GM12878 (cell line): ENCODE measurements around the gene C22orf42.
"Not testable (repeated sequence)": the region's sequence is repeated elsewhere in the genome, so short reads cannot be mapped to it uniquely, and the experiment has no call there.

Source experiments
- ELK1 ChIP-seq: IDR thresholded peaks from 2 replicates; pipeline ENCODE4 v1.6.1; 2012; ENCODE audit warnings: low read depth, low read length, improper control_type of control experiment
- NFIC ChIP-seq: IDR thresholded peaks from 2 replicates; pipeline ENCODE4 v1.6.1; 2012; ENCODE audit warnings: low read depth, mild to moderate bottlenecking, inconsistent platforms, low read length, moderate library complexity
- PAX8 ChIP-seq: fragments of 450-650 bp; IDR thresholded peaks from 2 replicates; pipeline ENCODE4 v1.6.1; 2017; ENCODE audit warnings: mild to moderate bottlenecking, moderate library complexity
- RFX5 ChIP-seq: IDR thresholded peaks from 2 replicates; pipeline ENCODE4 v1.6.1; 2011; ENCODE audit warnings: low read depth, low read length, improper control_type of control experiment

- TF ChIP-seq ELK1, NFIC, RFX5, PAX8: not testable (repeated sequence)
Measured at GRCh38 chr22:32154727-32155126, 4.4 kb downstream of the C22orf42 start.
